A549 (cell line): ENCODE measurements around the gene SPNS2. TPM values are rescaled to one million over a fixed set of nuclear protein-coding genes. Genes with fewer than 3 reads are reported as not detected.

Experiments
- ATAC-seq, 2 experiments: fragments of 200-7000 bp in 1 of 2; fragments of >200 bp in 1 of 2; cut with Nextera tagmentation in 1 of 2; cut with Tn5 transposase in 1 of 2; 3 replicates each; pipeline versions ENCODE4 v1.8.0 to v1.9.1; 2018 to 2020; ENCODE audit warnings: mild to moderate bottlenecking in 1 of 2, moderate library complexity in 1 of 2
- CTCF ChIA-PET: fragments of 300-600 bp; sonication (Branson Sonifier 250); formaldehyde crosslinking; extraction: SDS; loops from one replicate; lab custom pipeline; 2021; ENCODE audit warnings: antibody characterized with exemption, inconsistent platforms; lab: Yijun Ruan, JAX
- POLR2A ChIA-PET: fragments of 350-600 bp; formaldehyde crosslinking; extraction: SDS; loops from one replicate; lab custom pipeline; 2021; ENCODE audit warnings: antibody characterized with exemption, inconsistent platforms; lab: Yijun Ruan, JAX
- DNase-seq, 2 experiments: peaks; one replicate each; pipeline versions ENCODE4 v3.0.0 to v3.0.0-alpha.2; 2011 to 2016; ENCODE audit warnings: low read depth in 1 of 2, low spot score in 1 of 2
- FAIRE-seq: peaks from 2 replicates; lab custom pipeline; 2011; peaks lifted over from hg19 to GRCh38; lab: Jason Lieb, UNC
- H3K27ac ChIP-seq, 2 experiments: fragments of >200 bp; sonication (Bioruptor Twin); formaldehyde crosslinking; 3 replicates each; pipeline ENCODE4 v1.5.1; 2016 to 2017
- H3K4me1 ChIP-seq: fragments of >200 bp; sonication (Bioruptor Twin); formaldehyde crosslinking; 3 replicates; pipeline ENCODE4 v1.6.1; 2016
- H3K4me2 ChIP-seq: fragments of >200 bp; sonication (Bioruptor Twin); formaldehyde crosslinking; 3 replicates; pipeline ENCODE4 v1.6.1; 2016
- H3K4me3 ChIP-seq: fragments of >200 bp; sonication (Bioruptor Twin); formaldehyde crosslinking; 3 replicates; pipeline ENCODE4 v1.5.1; 2016
- H3K9me3 ChIP-seq: fragments of >200 bp; sonication (Bioruptor Twin); formaldehyde crosslinking; 3 replicates; pipeline ENCODE4 v1.6.1; 2016
- BHLHE40 ChIP-seq: IDR thresholded peaks from 2 replicates; pipeline ENCODE4 v1.6.1; 2012; ENCODE audit warnings: low read depth, low read length, inconsistent platforms
- CEBPB ChIP-seq, 2 experiments: fragments of >200 bp in 1 of 2; sonication (Bioruptor Twin) in 1 of 2; formaldehyde crosslinking in 1 of 2; IDR thresholded peaks; 2 replicates each; pipeline ENCODE4 v1.6.1; 2012 to 2016
- FOSB ChIP-seq: fragments of 250-450 bp; sonication (Bioruptor Pico); IDR thresholded peaks from 2 replicates; pipeline ENCODE4 v1.5.0; 2020; ENCODE audit warnings: mild to moderate bottlenecking, moderate library complexity
- HDAC2 ChIP-seq: fragments of 200-600 bp; sonication (generic); IDR thresholded peaks from 2 replicates; pipeline ENCODE4 v1.6.1; 2016
- HEYL ChIP-seq: fragments of 250-450 bp; sonication (Bioruptor Pico); IDR thresholded peaks from 2 replicates; pipeline ENCODE4 v1.8.0; 2021; ENCODE audit warnings: mild to moderate bottlenecking, moderate library complexity
- HMGXB4 ChIP-seq: fragments of 250-450 bp; sonication (Bioruptor Pico); IDR thresholded peaks from 2 replicates; pipeline ENCODE4 v1.5.0; 2021; ENCODE audit warnings: mild to moderate bottlenecking, moderate library complexity, borderline replicate concordance
- MAFK ChIP-seq: fragments of 450-650 bp; IDR thresholded peaks from 2 replicates; pipeline ENCODE4 v1.6.1; 2014; ENCODE audit not compliant: partially characterized antibody
- PBX3 ChIP-seq: IDR thresholded peaks from 2 replicates; pipeline ENCODE4 v1.6.1; 2012
- RFX5 ChIP-seq: fragments of 450-650 bp; IDR thresholded peaks from 2 replicates; pipeline ENCODE4 v1.7.1; 2014; ENCODE audit warnings: antibody characterized with exemption, mild to moderate bottlenecking, moderate library complexity
- RNF2 ChIP-seq: fragments of 200-600 bp; sonication (generic); IDR thresholded peaks from 2 replicates; pipeline ENCODE4 v1.6.1; 2016; ENCODE audit warnings: low read depth, mild to moderate bottlenecking, antibody characterized with exemption, moderate library complexity, borderline replicate concordance
- SMC3 ChIP-seq: fragments of >200 bp; sonication (Bioruptor Twin); formaldehyde crosslinking; IDR thresholded peaks from 3 replicates; pipeline ENCODE4 v1.6.1; 2018; ENCODE audit warnings: inconsistent platforms
- SREBF2 ChIP-seq: fragments of 450-650 bp; IDR thresholded peaks from 2 replicates; pipeline ENCODE4 v1.6.1; 2014; ENCODE audit warnings: mild to moderate bottlenecking, moderate library complexity
- ZNF302 ChIP-seq: fragments of 250-450 bp; sonication (Bioruptor Pico); IDR thresholded peaks from 2 replicates; pipeline ENCODE4 v1.9.0; 2021; ENCODE audit warnings: inconsistent platforms, mild to moderate bottlenecking, moderate library complexity
- ZSCAN20 ChIP-seq: fragments of 250-450 bp; sonication (Bioruptor Pico); IDR thresholded peaks from 2 replicates; pipeline ENCODE4 v1.8.0; 2022; ENCODE audit warnings: mild to moderate bottlenecking, moderate library complexity
- WGBS: methylation state at CpG from one replicate; pipeline ENCODE4 v1.1.6; 2017; ENCODE audit errors: missing lambda C conversion rate; 5-methylcytosine and 5-hydroxymethylcytosine counted together
- polyA plus RNA-seq, 4 experiments: library from polyadenylated mRNA; depleted of rRNA in 3 of 4; stranded (reverse); fragments of >200 nt; fragmentation: RNase III in 1 of 4; extraction: RNeasy Plus Mini Kit Qiagen cat#74134 plus additional on column Dnase treatment in 1 of 4; gene quantifications; 2 replicates in 3 of 4; 3 replicates in 1 of 4; pipeline ENCODE4 v1.2.3, GENCODE V29; 2011 to 2017
- TF ChIP-seq, protein P1 (sequence below): fragments of 200-600 bp; sonication (generic); IDR thresholded peaks from 2 replicates; pipeline ENCODE4 v1.6.1; 2016; ENCODE audit warnings: antibody characterized with exemption, mild to moderate bottlenecking, moderate library complexity
- TF ChIP-seq, protein P2 (sequence below): IDR thresholded peaks from 2 replicates; pipeline ENCODE4 v1.6.1; 2012
- TF ChIP-seq, protein P3 (sequence below): fragments of 250-450 bp; sonication (Bioruptor Pico); IDR thresholded peaks from 2 replicates; pipeline ENCODE4 v1.5.0; 2020; ENCODE audit warnings: low read depth, mild to moderate bottlenecking, moderate library complexity
- TF ChIP-seq, protein P4 (sequence below): IDR thresholded peaks from 2 replicates; pipeline ENCODE4 v1.6.1; 2012; ENCODE audit warnings: low read depth, borderline replicate concordance

Gene SPNS2
- polyA plus RNA-seq, 2 of the 4 experiments (the other 2 are of a cell fraction) = 0.27 to 0.46 TPM

- DNase-seq = no peak
- H3K9me3 ChIP-seq = no peaks in the 10 kb centered on the region
- TF ChIP-seq, protein P1, sequence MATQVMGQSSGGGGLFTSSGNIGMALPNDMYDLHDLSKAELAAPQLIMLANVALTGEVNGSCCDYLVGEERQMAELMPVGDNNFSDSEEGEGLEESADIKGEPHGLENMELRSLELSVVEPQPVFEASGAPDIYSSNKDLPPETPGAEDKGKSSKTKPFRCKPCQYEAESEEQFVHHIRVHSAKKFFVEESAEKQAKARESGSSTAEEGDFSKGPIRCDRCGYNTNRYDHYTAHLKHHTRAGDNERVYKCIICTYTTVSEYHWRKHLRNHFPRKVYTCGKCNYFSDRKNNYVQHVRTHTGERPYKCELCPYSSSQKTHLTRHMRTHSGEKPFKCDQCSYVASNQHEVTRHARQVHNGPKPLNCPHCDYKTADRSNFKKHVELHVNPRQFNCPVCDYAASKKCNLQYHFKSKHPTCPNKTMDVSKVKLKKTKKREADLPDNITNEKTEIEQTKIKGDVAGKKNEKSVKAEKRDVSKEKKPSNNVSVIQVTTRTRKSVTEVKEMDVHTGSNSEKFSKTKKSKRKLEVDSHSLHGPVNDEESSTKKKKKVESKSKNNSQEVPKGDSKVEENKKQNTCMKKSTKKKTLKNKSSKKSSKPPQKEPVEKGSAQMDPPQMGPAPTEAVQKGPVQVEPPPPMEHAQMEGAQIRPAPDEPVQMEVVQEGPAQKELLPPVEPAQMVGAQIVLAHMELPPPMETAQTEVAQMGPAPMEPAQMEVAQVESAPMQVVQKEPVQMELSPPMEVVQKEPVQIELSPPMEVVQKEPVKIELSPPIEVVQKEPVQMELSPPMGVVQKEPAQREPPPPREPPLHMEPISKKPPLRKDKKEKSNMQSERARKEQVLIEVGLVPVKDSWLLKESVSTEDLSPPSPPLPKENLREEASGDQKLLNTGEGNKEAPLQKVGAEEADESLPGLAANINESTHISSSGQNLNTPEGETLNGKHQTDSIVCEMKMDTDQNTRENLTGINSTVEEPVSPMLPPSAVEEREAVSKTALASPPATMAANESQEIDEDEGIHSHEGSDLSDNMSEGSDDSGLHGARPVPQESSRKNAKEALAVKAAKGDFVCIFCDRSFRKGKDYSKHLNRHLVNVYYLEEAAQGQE = no peak
- TF ChIP-seq SMC3 = no peak
- TF ChIP-seq, protein P2, sequence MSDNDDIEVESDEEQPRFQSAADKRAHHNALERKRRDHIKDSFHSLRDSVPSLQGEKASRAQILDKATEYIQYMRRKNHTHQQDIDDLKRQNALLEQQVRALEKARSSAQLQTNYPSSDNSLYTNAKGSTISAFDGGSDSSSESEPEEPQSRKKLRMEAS = no peak
- TF ChIP-seq HDAC2 = no peak
- no peak for TF ChIP-seq MAFK
- TF ChIP-seq BHLHE40 = no peak
- TF ChIP-seq RFX5 = no peak
- TF ChIP-seq, protein P3, sequence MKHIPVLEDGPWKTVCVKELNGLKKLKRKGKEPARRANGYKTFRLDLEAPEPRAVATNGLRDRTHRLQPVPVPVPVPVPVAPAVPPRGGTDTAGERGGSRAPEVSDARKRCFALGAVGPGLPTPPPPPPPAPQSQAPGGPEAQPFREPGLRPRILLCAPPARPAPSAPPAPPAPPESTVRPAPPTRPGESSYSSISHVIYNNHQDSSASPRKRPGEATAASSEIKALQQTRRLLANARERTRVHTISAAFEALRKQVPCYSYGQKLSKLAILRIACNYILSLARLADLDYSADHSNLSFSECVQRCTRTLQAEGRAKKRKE (CRISPR knock-in tag) = no peak
- no peak for TF ChIP-seq ZNF302 (CRISPR knock-in tag)
- no peak for TF ChIP-seq FOSB
- TF ChIP-seq RNF2 = no peak
- TF ChIP-seq SREBF2 = no peak
- no peak for TF ChIP-seq PBX3
- no peak for TF ChIP-seq CEBPB (IDR thresholded peaks at IDR 0.05)
- no peak for TF ChIP-seq HMGXB4 (CRISPR knock-in tag)
- TF ChIP-seq, protein P4, sequence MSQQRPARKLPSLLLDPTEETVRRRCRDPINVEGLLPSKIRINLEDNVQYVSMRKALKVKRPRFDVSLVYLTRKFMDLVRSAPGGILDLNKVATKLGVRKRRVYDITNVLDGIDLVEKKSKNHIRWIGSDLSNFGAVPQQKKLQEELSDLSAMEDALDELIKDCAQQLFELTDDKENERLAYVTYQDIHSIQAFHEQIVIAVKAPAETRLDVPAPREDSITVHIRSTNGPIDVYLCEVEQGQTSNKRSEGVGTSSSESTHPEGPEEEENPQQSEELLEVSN = no peak
- no peak for TF ChIP-seq ZSCAN20 (CRISPR knock-in tag)
- no peak for TF ChIP-seq HEYL (CRISPR knock-in tag)
- TF ChIP-seq, all 56 proteins: peak for 0
- 66% methylated on average over 13 of the region's 13 CpGs for WGBS
- no peak overlapping the region for H3K4me3 ChIP-seq
- no peak overlapping the region for H3K4me2 ChIP-seq
- no peak overlapping the region for H3K27ac ChIP-seq
- POLR2A ChIA-PET = no interaction called here
- CTCF ChIA-PET = interaction anchor here (0.9 to 1.6 kb wide), 4 partner anchors 13 to 109 kb away, joined by 3 to 5 read pairs (median 4); no protein-coding TSS in a partner anchor
- FAIRE-seq (no peak), ATAC-seq (no peak)
- H3K4me1 ChIP-seq = peaks cover 13% of the 10 kb centered on the region
Measured at GRCh38 chr17:4529533-4530152, 31.0 kb downstream of the SPNS2 start.
